ENCODE data around the gene MOB1A.

Gene MOB1A

DNA sequence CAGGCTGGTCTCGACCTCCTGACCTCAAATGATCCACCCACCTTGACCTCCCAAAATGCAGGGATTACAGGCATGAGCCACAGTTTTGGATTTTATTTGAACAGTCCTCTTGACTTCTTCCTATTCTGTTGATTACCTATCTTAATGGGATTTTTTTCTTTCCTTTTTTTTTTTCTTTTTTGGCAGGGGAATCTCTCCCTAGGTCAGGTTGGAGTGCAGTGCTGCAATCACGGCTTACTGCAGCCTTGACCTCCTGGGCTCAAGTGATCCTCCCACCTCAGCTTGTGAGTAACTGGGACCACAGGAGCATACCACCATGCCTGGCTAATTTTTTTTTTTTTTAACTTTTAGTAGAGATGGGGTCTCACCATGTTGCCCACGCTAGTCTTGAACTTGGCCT lies 22.5 kb upstream of the MOB1A start:
- Mint-ChIP-seq H3K27ac (no peak overlapping the region), H3K4me1 (peaks cover 45% of the 10 kb centered on the region), H3K4me3 (peak overlapping the region; percentile 96), H3K27me3 (ENCODE audit: low read depth, poor library complexity) (peaks cover 6% of the 10 kb centered on the region), H3K36me3 (ENCODE audit: low read depth) (peaks cover 14% of the 10 kb centered on the region), H3K9me3 (peaks cover 7% of the 10 kb centered on the region)
- no peak for DNase-seq
- TF ChIP-seq, protein P1, sequence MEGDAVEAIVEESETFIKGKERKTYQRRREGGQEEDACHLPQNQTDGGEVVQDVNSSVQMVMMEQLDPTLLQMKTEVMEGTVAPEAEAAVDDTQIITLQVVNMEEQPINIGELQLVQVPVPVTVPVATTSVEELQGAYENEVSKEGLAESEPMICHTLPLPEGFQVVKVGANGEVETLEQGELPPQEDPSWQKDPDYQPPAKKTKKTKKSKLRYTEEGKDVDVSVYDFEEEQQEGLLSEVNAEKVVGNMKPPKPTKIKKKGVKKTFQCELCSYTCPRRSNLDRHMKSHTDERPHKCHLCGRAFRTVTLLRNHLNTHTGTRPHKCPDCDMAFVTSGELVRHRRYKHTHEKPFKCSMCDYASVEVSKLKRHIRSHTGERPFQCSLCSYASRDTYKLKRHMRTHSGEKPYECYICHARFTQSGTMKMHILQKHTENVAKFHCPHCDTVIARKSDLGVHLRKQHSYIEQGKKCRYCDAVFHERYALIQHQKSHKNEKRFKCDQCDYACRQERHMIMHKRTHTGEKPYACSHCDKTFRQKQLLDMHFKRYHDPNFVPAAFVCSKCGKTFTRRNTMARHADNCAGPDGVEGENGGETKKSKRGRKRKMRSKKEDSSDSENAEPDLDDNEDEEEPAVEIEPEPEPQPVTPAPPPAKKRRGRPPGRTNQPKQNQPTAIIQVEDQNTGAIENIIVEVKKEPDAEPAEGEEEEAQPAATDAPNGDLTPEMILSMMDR (IDR thresholded peaks at IDR 0.05) = no peak

DNA sequence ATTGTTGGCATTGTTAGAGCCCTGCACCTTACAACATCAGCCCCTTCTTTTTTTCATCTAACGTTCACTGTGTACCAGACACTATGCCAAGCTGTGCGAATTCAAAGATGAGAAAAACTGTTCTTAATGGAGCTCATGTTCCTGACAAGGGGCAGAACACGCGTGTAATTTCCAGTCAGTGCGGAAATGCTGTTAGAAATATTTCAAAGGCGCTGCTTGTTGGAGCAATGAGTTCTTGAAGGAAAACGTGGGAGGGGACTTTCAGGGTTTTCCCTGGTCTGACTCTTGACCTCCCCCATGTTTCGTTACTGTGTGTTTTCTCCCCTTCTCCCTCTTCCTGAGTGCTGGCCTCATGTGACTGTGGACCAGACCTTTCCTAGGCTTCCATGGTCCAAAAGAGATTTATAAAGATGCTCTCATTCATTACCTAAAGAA lies 21.2 kb upstream of the MOB1A start:
- Mint-ChIP-seq H3K27ac (peak overlapping the region; percentile 75), H3K4me3 (peak overlapping the region; percentile 96), H3K4me1 (peaks cover 45% of the 10 kb centered on the region), H3K27me3 (ENCODE audit: low read depth, poor library complexity) (peaks cover 12% of the 10 kb centered on the region), H3K36me3 (ENCODE audit: low read depth) (peaks cover 14% of the 10 kb centered on the region), H3K9me3 (peaks cover 7% of the 10 kb centered on the region)
- DNase-seq = no peak
- TF ChIP-seq, protein P1 (IDR thresholded peaks at IDR 0.05) = no peak

GRCh38 chr2:74199275-74199701 lies 20.6 kb upstream of the MOB1A start:
- Mint-ChIP-seq H3K27me3 (ENCODE audit: low read depth, poor library complexity) (peaks cover 12% of the 10 kb centered on the region), H3K36me3 (ENCODE audit: low read depth) (peaks cover 14% of the 10 kb centered on the region), H3K4me3 (peak overlapping the region; percentile 96), H3K9me3 (peaks cover 7% of the 10 kb centered on the region), H3K27ac (peak overlapping the region; percentile 46), H3K4me1 (peaks cover 45% of the 10 kb centered on the region)
- TF ChIP-seq, protein P1 (IDR thresholded peaks at IDR 0.05) = no peak
- DNase-seq = peak; percentile 18

DNA sequence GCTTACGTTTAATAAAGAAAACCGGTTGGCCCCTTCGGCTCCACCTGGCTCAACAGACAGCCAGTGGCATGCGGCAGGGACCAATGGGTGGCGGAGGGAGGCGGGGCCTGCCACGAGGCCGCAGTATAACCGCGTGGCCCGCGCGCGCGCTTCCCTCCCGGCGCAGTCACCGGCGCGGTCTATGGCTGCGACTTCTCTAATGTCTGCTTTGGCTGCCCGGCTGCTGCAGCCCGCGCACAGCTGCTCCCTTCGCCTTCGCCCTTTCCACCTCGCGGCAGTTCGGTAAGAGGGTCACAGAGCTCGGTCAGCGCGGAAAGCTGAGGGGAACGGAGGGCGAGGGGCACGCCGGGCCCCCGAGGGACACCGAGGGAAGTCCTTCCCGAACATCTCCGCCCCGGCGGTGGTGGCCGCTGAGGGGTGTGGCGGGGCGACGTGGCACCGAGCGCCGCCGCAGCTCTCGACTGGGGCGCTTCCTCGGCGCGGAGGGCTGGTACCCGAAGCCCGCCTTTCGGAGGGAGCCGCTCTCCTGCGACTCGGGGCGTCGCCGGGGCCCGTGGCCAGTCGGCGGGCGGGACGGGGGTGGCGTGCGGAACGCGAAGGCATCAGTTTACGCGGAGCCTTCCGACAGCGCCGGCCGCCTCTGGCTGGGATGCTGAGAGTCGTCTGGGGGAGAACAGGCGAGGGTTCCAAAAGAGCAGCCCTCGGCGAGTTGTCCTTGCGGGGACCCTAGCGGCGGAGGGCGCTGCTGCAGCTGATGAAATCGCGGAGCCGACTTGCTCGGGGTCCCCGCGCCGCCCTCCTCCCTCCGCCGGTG lies 20.0 kb upstream of the MOB1A start, which contains the start of gene MTHFD2:
Gene MTHFD2 (plus strand): TSS at position 155 of the 814 bp plus-strand sequence. CDS start 27 bp downstream, at position 182.
- H3K36me3 Mint-ChIP-seq (ENCODE audit: low read depth) = peaks cover 12% of the 10 kb centered on the region
- H3K4me1 Mint-ChIP-seq = peaks cover 44% of the 10 kb centered on the region
- peaks cover 7% of the 10 kb centered on the region for H3K9me3 Mint-ChIP-seq
- DNase-seq = peak; percentile 94
- TF ChIP-seq, protein P1 (IDR thresholded peaks at IDR 0.05) = peak; percentile 88
- peak within 1 kb of the TSS; percentile 96 for H3K4me3 Mint-ChIP-seq
- H3K27ac Mint-ChIP-seq = peak within 1 kb of the TSS; percentile 99
- peaks cover 12% of the 10 kb centered on the region for H3K27me3 Mint-ChIP-seq (ENCODE audit: low read depth, poor library complexity)

GRCh38 chr2:74198023-74198460 lies 19.4 kb upstream of the MOB1A start:
- peak overlapping the region; percentile 99 for H3K27ac Mint-ChIP-seq
- H3K9me3 Mint-ChIP-seq = peaks cover 7% of the 10 kb centered on the region
- peaks cover 40% of the 10 kb centered on the region for H3K4me1 Mint-ChIP-seq
- no peak for DNase-seq
- H3K4me3 Mint-ChIP-seq = peak overlapping the region; percentile 96
- peaks cover 12% of the 10 kb centered on the region for H3K27me3 Mint-ChIP-seq (ENCODE audit: low read depth, poor library complexity)
- H3K36me3 Mint-ChIP-seq (ENCODE audit: low read depth) = peaks cover 6% of the 10 kb centered on the region
- TF ChIP-seq, protein P1 (IDR thresholded peaks at IDR 0.05) = no peak
